Activated CD4-positive, alpha-beta T cell treated with anti-CD3 and anti-CD28 coated beads, Interleukin-2, amount 10 ng/mL, durations not matched to agents 24 days and 14 days (primary cell): ENCODE results near the gene ACTN4. TPM values are rescaled to one million over a fixed set of nuclear protein-coding genes. Genes with fewer than 3 reads are reported as not detected.

Source experiments
- DNase-seq: peaks from one replicate; pipeline ENCODE4 v3.0.0; 2022
- H3K27ac Mint-ChIP-seq: one replicate; pipeline ENCODE4 v1.8.0; 2022; ENCODE audit warnings: mild to moderate bottlenecking, mixed read lengths
- H3K27me3 Mint-ChIP-seq: one replicate; pipeline ENCODE4 v1.8.0; 2022; ENCODE audit warnings: mixed read lengths
- H3K36me3 Mint-ChIP-seq: one replicate; pipeline ENCODE4 v1.8.0; 2022; ENCODE audit warnings: low read depth, mild to moderate bottlenecking, mixed read lengths
- H3K4me1 Mint-ChIP-seq: one replicate; pipeline ENCODE4 v1.8.0; 2021; ENCODE audit warnings: mixed read lengths
- H3K4me3 Mint-ChIP-seq: one replicate; pipeline ENCODE4 v1.8.0; 2022; ENCODE audit warnings: mild to moderate bottlenecking, moderate library complexity, mixed read lengths
- H3K9me3 Mint-ChIP-seq: one replicate; pipeline ENCODE4 v1.8.0; 2021; ENCODE audit warnings: mixed read lengths
- intact Hi-C: fragments of 100-400 bp; cut with micrococcal nuclease; formaldehyde crosslinking; loops from one replicate; pipeline ENCODE4 v1.15.1; 2023
- total RNA-seq: library from RNA; stranded (reverse); gene quantifications from 2 replicates; pipeline ENCODE4 v1.2.3, GENCODE V29; 2022

ACTN4 gene
- total RNA-seq, 1 donor from 2014 or later, result 243 TPM

- H3K27ac Mint-ChIP-seq, result no peak overlapping the region
- H3K27me3 Mint-ChIP-seq, result no peaks in the 10 kb centered on the region
- intact Hi-C loops, result loop anchor here (5.0 kb wide), 1 partner anchor 74 kb away; no protein-coding TSS in a partner anchor
Measured at GRCh38 chr19:38658462-38659306, 11.2 kb downstream of the ACTN4 start.

GRCh38 chr19:38660724-38661123 is 13.3 kb downstream of the ACTN4 start:
- Mint-ChIP-seq H3K27ac (no peak overlapping the region), H3K27me3 (no peaks in the 10 kb centered on the region), H3K9me3 (no peaks in the 10 kb centered on the region), H3K4me3 (no peak overlapping the region), H3K4me1 (peaks cover 53% of the 10 kb centered on the region), H3K36me3 (peaks cover 28% of the 10 kb centered on the region)
- no peak for DNase-seq
- intact Hi-C loops, result no loop called here

More at GRCh38 chr19:38658462-38659306, 11.2 kb downstream of the ACTN4 start:
- H3K4me1 Mint-ChIP-seq, result peaks cover 56% of the 10 kb centered on the region
- no peaks in the 10 kb centered on the region for H3K9me3 Mint-ChIP-seq
- peaks cover 36% of the 10 kb centered on the region for H3K36me3 Mint-ChIP-seq
- DNase-seq, result no peak
- no peak overlapping the region for H3K4me3 Mint-ChIP-seq

- Mint-ChIP-seq H3K4me1 (peaks cover 53% of the 10 kb centered on the region), H3K9me3 (no peaks in the 10 kb centered on the region), H3K27ac (no peak overlapping the region), H3K27me3 (no peaks in the 10 kb centered on the region), H3K36me3 (peaks cover 28% of the 10 kb centered on the region), H3K4me3 (no peak overlapping the region)
- no peak for DNase-seq
- intact Hi-C loops, result no loop called here
Measured at GRCh38 chr19:38661136-38661535, 13.7 kb downstream of the ACTN4 start.

- Mint-ChIP-seq H3K4me1 (peaks cover 53% of the 10 kb centered on the region), H3K36me3 (peaks cover 26% of the 10 kb centered on the region), H3K27me3 (no peaks in the 10 kb centered on the region), H3K27ac (no peak overlapping the region), H3K9me3 (no peaks in the 10 kb centered on the region), H3K4me3 (no peak overlapping the region)
- intact Hi-C loops, result no loop called here
- DNase-seq, result no peak
Measured at GRCh38 chr19:38661996-38662395, 14.5 kb downstream of the ACTN4 start.

GRCh38 chr19:38662537-38663155 is 15.2 kb downstream of the ACTN4 start:
- Mint-ChIP-seq H3K4me3 (no peak overlapping the region), H3K9me3 (no peaks in the 10 kb centered on the region), H3K27me3 (no peaks in the 10 kb centered on the region), H3K27ac (no peak overlapping the region), H3K36me3 (peaks cover 25% of the 10 kb centered on the region), H3K4me1 (peaks cover 53% of the 10 kb centered on the region)
- DNase-seq, result no peak
- intact Hi-C loops, result no loop called here

- Mint-ChIP-seq H3K9me3 (no peaks in the 10 kb centered on the region), H3K4me3 (no peak overlapping the region), H3K36me3 (peaks cover 24% of the 10 kb centered on the region), H3K4me1 (peaks cover 53% of the 10 kb centered on the region), H3K27ac (no peak overlapping the region), H3K27me3 (no peaks in the 10 kb centered on the region)
- DNase-seq, result no peak
- intact Hi-C loops, result no loop called here
Measured at GRCh38 chr19:38663156-38663651, 15.8 kb downstream of the ACTN4 start.

- H3K27ac Mint-ChIP-seq, result no peak overlapping the region
- H3K9me3 Mint-ChIP-seq, result no peaks in the 10 kb centered on the region
- intact Hi-C loops, result no loop called here
- no peak for DNase-seq
- H3K36me3 Mint-ChIP-seq, result peaks cover 26% of the 10 kb centered on the region
- H3K4me1 Mint-ChIP-seq, result peaks cover 55% of the 10 kb centered on the region
- no peaks in the 10 kb centered on the region for H3K27me3 Mint-ChIP-seq
- peak overlapping the region; percentile 5 for H3K4me3 Mint-ChIP-seq
Measured at GRCh38 chr19:38663957-38664502, 16.6 kb downstream of the ACTN4 start.

GRCh38 chr19:38664503-38665211 is 17.2 kb downstream of the ACTN4 start:
- H3K4me1 Mint-ChIP-seq, result peaks cover 61% of the 10 kb centered on the region
- peaks cover 29% of the 10 kb centered on the region for H3K36me3 Mint-ChIP-seq
- DNase-seq, result no peak
- peak overlapping the region; percentile 19 for H3K27ac Mint-ChIP-seq
- H3K4me3 Mint-ChIP-seq, result peak overlapping the region; percentile 5
- no peaks in the 10 kb centered on the region for H3K27me3 Mint-ChIP-seq
- no peaks in the 10 kb centered on the region for H3K9me3 Mint-ChIP-seq
- intact Hi-C loops, result no loop called here

GRCh38 chr19:38665219-38665931 is 17.9 kb downstream of the ACTN4 start:
- no peak overlapping the region for H3K4me3 Mint-ChIP-seq
- peaks cover 68% of the 10 kb centered on the region for H3K4me1 Mint-ChIP-seq
- H3K9me3 Mint-ChIP-seq, result no peaks in the 10 kb centered on the region
- H3K27ac Mint-ChIP-seq, result peak overlapping the region; percentile 16
- H3K36me3 Mint-ChIP-seq, result peaks cover 32% of the 10 kb centered on the region
- no peak for DNase-seq
- H3K27me3 Mint-ChIP-seq, result no peaks in the 10 kb centered on the region
- intact Hi-C loops, result no loop called here

- Mint-ChIP-seq H3K36me3 (peaks cover 28% of the 10 kb centered on the region), H3K4me3 (peak overlapping the region; percentile 26), H3K9me3 (no peaks in the 10 kb centered on the region), H3K27me3 (no peaks in the 10 kb centered on the region), H3K27ac (peak overlapping the region; percentile 16), H3K4me1 (peaks cover 67% of the 10 kb centered on the region)
- intact Hi-C loops, result no loop called here
- DNase-seq, result no peak
Measured at GRCh38 chr19:38665950-38666662, 18.7 kb downstream of the ACTN4 start.

GRCh38 chr19:38666663-38667511 is 19.4 kb downstream of the ACTN4 start:
- Mint-ChIP-seq H3K4me3 (peak overlapping the region; percentile 10), H3K27me3 (no peaks in the 10 kb centered on the region), H3K9me3 (no peaks in the 10 kb centered on the region), H3K36me3 (peaks cover 31% of the 10 kb centered on the region), H3K27ac (peak overlapping the region; percentile 30), H3K4me1 (peaks cover 67% of the 10 kb centered on the region)
- intact Hi-C loops, result no loop called here
- DNase-seq, result peak; percentile 74

GRCh38 chr19:38667661-38668171 is 20.3 kb downstream of the ACTN4 start:
- Mint-ChIP-seq H3K27me3 (no peaks in the 10 kb centered on the region), H3K36me3 (peaks cover 32% of the 10 kb centered on the region), H3K9me3 (no peaks in the 10 kb centered on the region), H3K4me3 (no peak overlapping the region), H3K4me1 (peaks cover 63% of the 10 kb centered on the region), H3K27ac (no peak overlapping the region)
- no peak for DNase-seq
- intact Hi-C loops, result no loop called here
